Gastrocnemius medialis (tissue), 4 donors: Measurements from ENCODE around the gene PTH1R. TPM values are rescaled to one million over a fixed set of nuclear protein-coding genes. Genes with fewer than 3 reads are reported as not detected.

Experiments
- ATAC-seq, 2 donors: fragments of 150-250 bp; one replicate each; pipeline ENCODE4 v1.9.1; 2016
- DNase-seq, 2 donors: peaks; one replicate each; pipeline ENCODE4 v3.0.0-alpha.2; 2019
- H3K27ac ChIP-seq, 4 donors: fragments of 200-600 bp; sonication (generic); 1 replicate in 1 of 4; 2 replicates in 3 of 4; pipeline ENCODE4 v1.5.1; 2016 to 2018; ENCODE audit warnings: mild to moderate bottlenecking in 2 of 4, moderate library complexity in 1 of 4
- H3K27me3 ChIP-seq, 3 donors: fragments of 200-600 bp; sonication (generic) in 2 of 3; 1 replicate in 1 of 3; 2 replicates in 2 of 3; pipeline versions ENCODE4 v1.5.1 to v1.6.0; 2016 to 2019; ENCODE audit warnings: mild to moderate bottlenecking in 1 of 3, moderate library complexity in 1 of 3
- H3K36me3 ChIP-seq, 2 donors: fragments of 200-600 bp; sonication (generic) in 1 of 2; one replicate each; pipeline ENCODE4 v1.5.1; 2017 to 2018
- H3K4me1 ChIP-seq, 2 donors: fragments of 200-600 bp; sonication (generic) in 1 of 2; one replicate each; pipeline ENCODE4 v1.5.1; 2016 to 2017; ENCODE audit warnings: mild to moderate bottlenecking in 2 of 2
- H3K4me3 ChIP-seq, 4 donors: fragments of 200-600 bp; sonication (generic) in 3 of 4; 1 replicate in 1 of 4; 2 replicates in 3 of 4; pipeline ENCODE4 v1.5.1; 2016 to 2019; ENCODE audit warnings: mild to moderate bottlenecking in 2 of 4
- H3K9me3 ChIP-seq, 3 donors: fragments of 200-600 bp; sonication (generic) in 2 of 3; 1 replicate in 1 of 3; 2 replicates in 2 of 3; pipeline ENCODE4 v1.5.1; 2016 to 2019
- CTCF ChIP-seq, 5 experiments: fragments of 450-650 bp in 3 of 5; fragments of 200-600 bp in 2 of 5; sonication (generic) in 2 of 5; IDR thresholded peaks in 4 of 5; conservative IDR thresholded peaks in 1 of 5; 1 replicate in 4 of 5; 2 replicates in 1 of 5; pipeline ENCODE4 v1.5.1; 2016 to 2019; ENCODE audit warnings: antibody characterized with exemption in 5 of 5, mild to moderate bottlenecking in 3 of 5, moderate library complexity in 3 of 5
- POLR2A ChIP-seq, 2 donors: fragments of 450-650 bp; IDR thresholded peaks; one replicate each; pipeline ENCODE4 v1.6.1; 2017; ENCODE audit warnings: antibody characterized with exemption in 2 of 2, mild to moderate bottlenecking in 2 of 2, moderate library complexity in 2 of 2
- in situ Hi-C, 4 donors: fragments of 200-750 bp; cut with MboI; loops; one replicate each; pipeline versions ENCODE4 v1.15.0 to v1.8.0; 2017; ENCODE audit warnings: low sequenced_read_pairs in 4 of 4
- intact Hi-C: fragments of 100-400 bp; cut with DNase I; formaldehyde crosslinking; loops from one replicate; pipeline ENCODE4 v1.15.1; 2023; ENCODE audit warnings: low total_unique reads
- total RNA-seq, 4 donors: library from RNA; depleted of rRNA; stranded (reverse); fragments of >200 nt; gene quantifications; one replicate each; pipeline versions ENCODE4 v1.1.0 to v1.2.3, GENCODE V29; 2016

The PTH1R gene
- total RNA-seq, 4 donors from 2014 or later = 2.3 to 7.9 (median 7.3) TPM

GRCh38 chr3:46904303-46905212 lies 27.0 kb downstream of the PTH1R start:
- no peaks in the 10 kb centered on the region for H3K9me3 ChIP-seq
- in situ Hi-C loops = no loop called here
- DNase-seq = no peak

GRCh38 chr3:46905213-46905560 lies 27.7 kb downstream of the PTH1R start:
- no peak for DNase-seq
- in situ Hi-C loops = no loop called here
- TF ChIP-seq CTCF (IDR thresholded peaks at IDR 0.05 in 4 of 5, conservative IDR thresholded peaks at IDR 0.05 in 1 of 5) = no peak
- TF ChIP-seq POLR2A (IDR thresholded peaks at IDR 0.05) = no peak

More at GRCh38 chr3:46904303-46905212, 27.0 kb downstream of the PTH1R start:
- Histone ChIP-seq H3K27me3 (no peaks in the 10 kb centered on the region), H3K27ac (no peak overlapping the region), H3K4me3 (no peak overlapping the region), H3K36me3 (no peaks in the 10 kb centered on the region), H3K4me1 (peaks cover 11 to 15% of the 10 kb centered on the region in 2 donors)
- no peak for ATAC-seq
- TF ChIP-seq POLR2A (IDR thresholded peaks at IDR 0.05) (no peak), CTCF (IDR thresholded peaks at IDR 0.05 in 4 of 5, conservative IDR thresholded peaks at IDR 0.05 in 1 of 5) (no peak)
- intact Hi-C loops = loop anchor here (5.0 kb wide), 1 partner anchor 57 kb away; no protein-coding TSS in a partner anchor

DNA sequence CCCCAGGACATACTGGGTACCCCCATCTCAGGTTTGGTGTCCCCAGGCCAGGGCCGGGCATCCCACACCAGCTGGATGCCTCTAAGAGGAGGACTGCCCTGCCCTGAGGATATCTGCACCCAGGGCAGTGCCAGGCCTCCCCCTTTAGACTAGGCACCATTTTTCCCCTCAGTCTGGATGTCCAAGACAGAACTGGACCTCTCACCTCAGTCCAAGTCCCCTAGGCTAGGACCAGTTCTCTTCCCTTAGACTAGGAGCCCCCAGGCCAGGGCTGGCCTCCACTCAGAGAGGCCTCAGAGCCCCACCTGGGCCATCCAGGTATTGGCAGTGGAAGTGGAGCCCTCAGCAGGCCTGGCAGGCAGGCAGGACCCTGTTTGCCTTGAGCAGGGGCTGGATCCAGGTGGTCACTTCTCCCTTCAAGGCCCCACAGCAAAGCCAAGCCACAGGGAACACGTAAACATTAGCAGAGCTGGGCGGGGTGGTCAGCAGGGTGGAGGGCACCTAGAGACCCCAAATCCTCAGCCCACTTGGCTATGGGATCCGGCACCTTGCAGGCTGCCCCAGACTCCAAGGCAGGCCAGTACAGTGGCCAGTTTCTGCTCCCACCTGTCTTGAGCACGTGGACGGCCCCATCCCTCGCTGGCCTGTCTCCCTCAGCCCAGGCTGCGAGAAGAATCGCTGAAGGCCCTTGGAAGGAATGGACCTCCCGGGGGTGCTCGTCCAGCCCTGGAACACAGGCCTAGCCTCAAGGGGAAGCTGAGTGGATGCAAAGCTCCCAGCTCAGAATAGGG lies 28.3 kb downstream of the PTH1R start:
- Histone ChIP-seq H3K9me3 (no peaks in the 10 kb centered on the region), H3K4me1 (peaks cover 11 to 20% of the 10 kb centered on the region in 2 donors), H3K27me3 (no peaks in the 10 kb centered on the region), H3K4me3 (no peak overlapping the region), H3K36me3 (no peaks in the 10 kb centered on the region), H3K27ac (no peak overlapping the region)
- intact Hi-C loops = loop anchor here (5.0 kb wide), 1 partner anchor 59 kb away; no protein-coding TSS in a partner anchor
- in situ Hi-C loops = no loop called here
- DNase-seq (no peak), ATAC-seq (no peak)
- TF ChIP-seq POLR2A (IDR thresholded peaks at IDR 0.05) (no peak), CTCF (IDR thresholded peaks at IDR 0.05 in 4 of 5, conservative IDR thresholded peaks at IDR 0.05 in 1 of 5) (no peak)

More at GRCh38 chr3:46905213-46905560, 27.7 kb downstream of the PTH1R start:
- H3K4me3 ChIP-seq = no peak overlapping the region
- H3K4me1 ChIP-seq = peaks cover 11 to 20% of the 10 kb centered on the region in 2 donors
- H3K36me3 ChIP-seq = no peaks in the 10 kb centered on the region
- no peak for ATAC-seq
- no peaks in the 10 kb centered on the region for H3K9me3 ChIP-seq
- no peaks in the 10 kb centered on the region for H3K27me3 ChIP-seq
- H3K27ac ChIP-seq = no peak overlapping the region
- intact Hi-C loops = loop anchor here (5.0 kb wide), 1 partner anchor 58 kb away; no protein-coding TSS in a partner anchor

- H3K36me3 ChIP-seq = no peaks in the 10 kb centered on the region
- H3K9me3 ChIP-seq = no peaks in the 10 kb centered on the region
- H3K4me3 ChIP-seq = no peak overlapping the region
- DNase-seq (no peak), ATAC-seq (no peak)
- TF ChIP-seq CTCF (IDR thresholded peaks at IDR 0.05 in 4 of 5, conservative IDR thresholded peaks at IDR 0.05 in 1 of 5) = no peak
- TF ChIP-seq POLR2A (IDR thresholded peaks at IDR 0.05) = no peak
- intact Hi-C loops (loop anchor here (5.0 kb wide), 1 partner anchor 59 kb away; no protein-coding TSS in a partner anchor), in situ Hi-C loops (no loop called here)
- peaks cover 11 to 20% of the 10 kb centered on the region in 2 donors for H3K4me1 ChIP-seq
- no peak overlapping the region for H3K27ac ChIP-seq
- no peaks in the 10 kb centered on the region for H3K27me3 ChIP-seq
Measured at GRCh38 chr3:46906471-46907058, 29.0 kb downstream of the PTH1R start.
